Liver (tissue), 9 donors: ENCODE measurements around the gene TTC28. TPM values are rescaled to one million over a fixed set of nuclear protein-coding genes. Genes with fewer than 3 reads are reported as not detected.
A peak's percentile ranks its signal among the peaks of the same experiment; 100 is the strongest.

Experiments
- DNase-seq: peaks from one replicate; pipeline ENCODE4 v3.0.0-alpha.2; 2017; ENCODE audit warnings: low spot score
- H3K27ac ChIP-seq, 2 donors: one replicate each; pipeline ENCODE4 v1.7.0; 2013; ENCODE audit warnings: inconsistent platforms in 2 of 2, low read length in 2 of 2, control low read depth in 1 of 2, low read depth in 1 of 2, mild to moderate bottlenecking in 1 of 2
- H3K27me3 ChIP-seq, 4 donors: one replicate each; pipeline versions ENCODE4 v1.6.1 to v1.7.0; 2013; ENCODE audit warnings: low read length in 3 of 4, inconsistent platforms in 1 of 4, mild to moderate bottlenecking in 1 of 4, moderate library complexity in 1 of 4; ENCODE audit not compliant: control insufficient read depth in 4 of 4, insufficient read depth in 4 of 4
- H3K36me3 ChIP-seq, 4 donors: one replicate each; pipeline versions ENCODE4 v1.6.1 to v1.7.0; 2013; ENCODE audit warnings: low read length in 3 of 4, mild to moderate bottlenecking in 3 of 4, low read depth in 1 of 4, moderate library complexity in 1 of 4; ENCODE audit not compliant: control insufficient read depth in 4 of 4, insufficient read depth in 3 of 4
- H3K4me1 ChIP-seq, 4 donors: one replicate each; pipeline versions ENCODE4 v1.6.1 to v1.7.0; 2013; ENCODE audit warnings: low read length in 3 of 4, mild to moderate bottlenecking in 3 of 4, moderate library complexity in 1 of 4; ENCODE audit not compliant: control insufficient read depth in 4 of 4, insufficient read depth in 4 of 4
- H3K4me3 ChIP-seq, 3 donors: one replicate each; pipeline versions ENCODE4 v1.6.1 to v1.7.0; 2013; ENCODE audit warnings: low read length in 3 of 3, control low read depth in 1 of 3, low read depth in 1 of 3, mild to moderate bottlenecking in 1 of 3
- H3K9ac ChIP-seq, 2 donors: one replicate each; pipeline ENCODE4 v1.7.0; 2013; ENCODE audit warnings: low read length in 2 of 2, mild to moderate bottlenecking in 2 of 2, moderate library complexity in 2 of 2, control low read depth in 1 of 2, low read depth in 1 of 2
- H3K9me3 ChIP-seq, 4 donors: one replicate each; pipeline versions ENCODE4 v1.6.1 to v1.7.0; 2013; ENCODE audit warnings: low read length in 3 of 4; ENCODE audit not compliant: control insufficient read depth in 4 of 4
- ATF3 ChIP-seq: IDR thresholded peaks from 2 replicates; pipeline ENCODE4 v1.6.1; 2016; ENCODE audit warnings: antibody characterized with exemption
- CTCF ChIP-seq: fragments of 150-350 bp; IDR thresholded peaks from 2 replicates; pipeline ENCODE4 v1.5.1; 2017; ENCODE audit warnings: improper control_type of control experiment, low read depth, low read length; ENCODE audit not compliant: missing input control
- EGR1 ChIP-seq, 2 donors: IDR thresholded peaks; 2 replicates each; pipeline ENCODE4 v1.6.1; 2016 to 2018; ENCODE audit warnings: antibody characterized with exemption in 2 of 2, low read depth in 2 of 2
- FOXA1 ChIP-seq: IDR thresholded peaks from 2 replicates; pipeline ENCODE4 v1.6.1; 2016; ENCODE audit warnings: antibody characterized with exemption
- FOXA2 ChIP-seq: IDR thresholded peaks from 2 replicates; pipeline ENCODE4 v1.6.1; 2016; ENCODE audit warnings: antibody characterized with exemption
- GABPA ChIP-seq, 2 donors: IDR thresholded peaks in 1 of 2; conservative IDR thresholded peaks in 1 of 2; 2 replicates each; pipeline ENCODE4 v1.6.1; 2016; ENCODE audit warnings: antibody characterized with exemption in 2 of 2, mild to moderate bottlenecking in 1 of 2, moderate library complexity in 1 of 2
- HNF4A ChIP-seq, 2 donors: conservative IDR thresholded peaks; 2 replicates each; pipeline ENCODE4 v1.6.1; 2016; ENCODE audit warnings: antibody characterized with exemption in 2 of 2, mild to moderate bottlenecking in 2 of 2
- HNF4G ChIP-seq: IDR thresholded peaks from 2 replicates; pipeline ENCODE4 v1.6.1; 2016; ENCODE audit warnings: antibody characterized with exemption
- JUND ChIP-seq, 2 donors: IDR thresholded peaks; 2 replicates each; pipeline ENCODE4 v1.6.1; 2016; ENCODE audit warnings: antibody characterized with exemption in 2 of 2
- MAX ChIP-seq: IDR thresholded peaks from 2 replicates; pipeline ENCODE4 v1.6.1; 2016; ENCODE audit warnings: antibody characterized with exemption
- NR2F2 ChIP-seq: IDR thresholded peaks from 2 replicates; pipeline ENCODE4 v1.6.1; 2016; ENCODE audit warnings: antibody characterized with exemption
- RAD21 ChIP-seq, 2 donors: IDR thresholded peaks; 2 replicates each; pipeline ENCODE4 v1.6.1; 2016; ENCODE audit warnings: antibody characterized with exemption in 2 of 2, mild to moderate bottlenecking in 2 of 2
- REST ChIP-seq: IDR thresholded peaks from 2 replicates; pipeline ENCODE4 v1.6.1; 2016; ENCODE audit warnings: antibody characterized with exemption, mild to moderate bottlenecking
- RXRA ChIP-seq, 2 donors: IDR thresholded peaks; 2 replicates each; pipeline ENCODE4 v1.6.1; 2017 to 2018; ENCODE audit warnings: antibody characterized with exemption in 2 of 2, mild to moderate bottlenecking in 1 of 2
- SP1 ChIP-seq: IDR thresholded peaks from 2 replicates; pipeline ENCODE4 v1.6.1; 2018; ENCODE audit warnings: antibody characterized with exemption, mild to moderate bottlenecking
- TAF1 ChIP-seq: conservative IDR thresholded peaks from 2 replicates; pipeline ENCODE4 v1.6.1; 2016; ENCODE audit warnings: antibody characterized with exemption, mild to moderate bottlenecking
- YY1 ChIP-seq: IDR thresholded peaks from 2 replicates; pipeline ENCODE4 v1.6.1; 2016; ENCODE audit warnings: antibody characterized with exemption, mild to moderate bottlenecking
- ZBTB33 ChIP-seq: IDR thresholded peaks from 2 replicates; pipeline ENCODE4 v1.6.1; 2016; ENCODE audit warnings: antibody characterized with exemption
- WGBS: extraction: QIAGEN DNeasy Blood & Tissue Kit; methylation state at CpG from one replicate; pipeline ENCODE4 v1.1.7; 2013; 5-methylcytosine and 5-hydroxymethylcytosine counted together
- polyA plus RNA-seq, 2 donors: library from polyadenylated mRNA; stranded (reverse) in 1 of 2; unstranded in 1 of 2; fragments of 200-250 nt in 1 of 2; fragments of >200 nt in 1 of 2; fragmentation: Nextera tagmentation in 1 of 2; extraction: Ambion mirVana in 1 of 2; gene quantifications; one replicate each; pipeline versions ENCODE4 v1.2.1 to v1.2.3, GENCODE V29; 2013 to 2015
- total RNA-seq, 2 donors: library from RNA; depleted of rRNA; stranded (reverse); fragments of >200 nt; gene quantifications; one replicate each; pipeline ENCODE4 v1.2.3, GENCODE V29; 2014
- donor health status: healthy.
- donor health status: healthy.
- donor health status: healthy.
- donor health status: healthy.
- donor health status: healthy.

Gene TTC28
- total and polyA plus RNA-seq, 4 donors: 4.2 to 19.4 (median 5.9) TPM

- H3K27me3 ChIP-seq: no peaks in the 10 kb centered on the region
- H3K9me3 ChIP-seq: no peaks in the 10 kb centered on the region
- H3K4me1 ChIP-seq: peaks cover 4 to 23% (median 17%) of the 10 kb centered on the region in 4 donors
- no peak for DNase-seq
- no peak overlapping the region for H3K4me3 ChIP-seq
- TF ChIP-seq GABPA (IDR thresholded peaks at IDR 0.05 in 1 of 2, conservative IDR thresholded peaks at IDR 0.05 in 1 of 2): peak in 1 of 2 donors; percentile 20
- TF ChIP-seq ZBTB33: peak; percentile 64
- TF ChIP-seq REST: no peak
- TF ChIP-seq FOXA2: peak; percentile 22
- TF ChIP-seq ATF3: peak; percentile 12
- peak; percentile 31 for TF ChIP-seq HNF4G
- no peak for TF ChIP-seq FOXA1
- no peak for TF ChIP-seq EGR1 (IDR thresholded peaks at IDR 0.05; ENCODE audit: low read depth in 2 of 2)
- peak; percentile 26 to 48 for TF ChIP-seq RAD21 (IDR thresholded peaks at IDR 0.05)
- peak; percentile 64 to 70 for TF ChIP-seq RXRA (IDR thresholded peaks at IDR 0.05)
- peak; percentile 83 for TF ChIP-seq NR2F2
- TF ChIP-seq SP1: peak; percentile 80
- TF ChIP-seq HNF4A (conservative IDR thresholded peaks at IDR 0.05): peak; percentile 64 to 72
- TF ChIP-seq TAF1: peak; percentile 47
- TF ChIP-seq YY1: peak; percentile 35
- TF ChIP-seq JUND (IDR thresholded peaks at IDR 0.05): peak; percentile 80 to 83
- peak; percentile 54 for TF ChIP-seq MAX
- TF ChIP-seq CTCF: no peak
- no peaks in the 10 kb centered on the region for H3K36me3 ChIP-seq
- H3K27ac ChIP-seq: peak overlapping the region; percentile 62 to 87
- 10% methylated on average over 2 of the region's 2 CpGs for WGBS
- no peak overlapping the region for H3K9ac ChIP-seq
Measured at GRCh38 chr22:28395920-28396753, 283.5 kb downstream of the TTC28 start.
